HEK293 (cell line): ENCODE measurements around the gene HIKESHI.
A peak's percentile ranks its signal among the peaks of the same experiment; 100 is the strongest.

Experiments
- CTCF ChIA-PET: fragments of 350-600 bp; formaldehyde crosslinking; extraction: SDS; loops from one replicate; lab custom pipeline; 2021; ENCODE audit warnings: antibody characterized with exemption; lab: Yijun Ruan, JAX
- POLR2A ChIA-PET: fragments of 300-600 bp; formaldehyde crosslinking; extraction: SDS; loops from one replicate; lab custom pipeline; 2020; ENCODE audit warnings: antibody characterized with exemption, inconsistent platforms; lab: Yijun Ruan, JAX
- H3K27ac ChIP-seq: fragments of 200-500 bp; sonication (Bioruptor generic); 2 replicates; pipeline ENCODE4 v1.5.1; 2014; ENCODE audit warnings: low read depth, low read length, control low read depth, inconsistent platforms; ENCODE audit errors: extremely low read depth
- H3K36me3 ChIP-seq, 2 experiments: fragments of 200-500 bp in 1 of 2; sonication (Bioruptor generic) in 1 of 2; 1 replicate in 1 of 2; 2 replicates in 1 of 2; pipeline ENCODE4 v1.5.1; 2014 to 2017; ENCODE audit warnings: inconsistent platforms in 2 of 2, low read length in 2 of 2; ENCODE audit not compliant: control insufficient read depth in 2 of 2, insufficient read depth in 1 of 2
- H3K4me1 ChIP-seq: fragments of 200-500 bp; sonication (Bioruptor generic); 2 replicates; pipeline ENCODE4 v1.5.1; 2014; ENCODE audit warnings: mild to moderate bottlenecking, low read length, inconsistent platforms; ENCODE audit not compliant: control insufficient read depth, insufficient read depth
- H3K4me3 ChIP-seq: 2 replicates; pipeline ENCODE4 v1.5.1; 2011; ENCODE audit warnings: low read depth, mild to moderate bottlenecking, control low read depth, low read length, moderate library complexity
- H3K9me3 ChIP-seq: fragments of 200-500 bp; sonication (Bioruptor generic); 2 replicates; pipeline ENCODE4 v1.5.1; 2014; ENCODE audit warnings: low read depth, low read length, inconsistent platforms; ENCODE audit not compliant: control insufficient read depth, insufficient read depth
- KLF9 ChIP-seq: fragments of 450-650 bp; formaldehyde crosslinking; IDR thresholded peaks from 2 replicates; pipeline ENCODE4 v1.5.1; 2016; ENCODE audit warnings: missing biosample characterization, missing genetic modification characterization, low read depth
- PRDM10 ChIP-seq: fragments of 450-650 bp; formaldehyde crosslinking; IDR thresholded peaks from 2 replicates; pipeline ENCODE4 v1.5.1; 2016; ENCODE audit warnings: missing biosample characterization, missing genetic modification characterization
- SETDB1 ChIP-seq: IDR thresholded peaks from one replicate; pipeline ENCODE4 v1.6.1; 2017; ENCODE audit warnings: mild to moderate bottlenecking, low read length, moderate library complexity, mixed read lengths; ENCODE audit not compliant: insufficient read length
- TRIM28 ChIP-seq: IDR thresholded peaks from 2 replicates; pipeline ENCODE4 v1.6.1; 2011; ENCODE audit warnings: low read length, control low read depth, borderline replicate concordance
- ZBTB26 ChIP-seq: fragments of 450-650 bp; formaldehyde crosslinking; optimal IDR thresholded peaks from 2 replicates; pipeline ENCODE3; 2016; ENCODE audit warnings: missing biosample characterization, mild to moderate bottlenecking, missing genetic modification characterization
- ZBTB7A ChIP-seq: fragments of 450-650 bp; formaldehyde crosslinking; IDR thresholded peaks from 2 replicates; pipeline ENCODE4 v1.5.1; 2016; ENCODE audit warnings: low read depth, missing biosample characterization, missing genetic modification characterization
- ZFP69B ChIP-seq: fragments of 450-650 bp; formaldehyde crosslinking; IDR thresholded peaks from 2 replicates; pipeline ENCODE4 v1.5.1; 2016; ENCODE audit warnings: missing biosample characterization, missing genetic modification characterization
- ZIC2 ChIP-seq: fragments of 450-650 bp; formaldehyde crosslinking; IDR thresholded peaks from 2 replicates; pipeline ENCODE4 v1.5.1; 2016; ENCODE audit warnings: missing biosample characterization, missing genetic modification characterization
- ZNF2 ChIP-seq: fragments of 450-650 bp; formaldehyde crosslinking; IDR thresholded peaks from 2 replicates; pipeline ENCODE4 v1.5.1; 2016; ENCODE audit warnings: missing biosample characterization, missing genetic modification characterization
- ZNF221 ChIP-seq: fragments of 450-650 bp; formaldehyde crosslinking; IDR thresholded peaks from 2 replicates; pipeline ENCODE4 v1.5.1; 2017; ENCODE audit warnings: missing biosample characterization, missing genetic modification characterization, borderline replicate concordance
- ZNF48 ChIP-seq: fragments of 450-650 bp; formaldehyde crosslinking; IDR thresholded peaks from 2 replicates; pipeline ENCODE4 v1.5.1; 2016; ENCODE audit warnings: missing biosample characterization, missing genetic modification characterization
- ZNF530 ChIP-seq: fragments of 450-650 bp; formaldehyde crosslinking; IDR thresholded peaks from 2 replicates; pipeline ENCODE4 v1.5.1; 2016; ENCODE audit warnings: low read depth, missing biosample characterization, missing genetic modification characterization
- ZNF560 ChIP-seq: fragments of 450-650 bp; formaldehyde crosslinking; IDR thresholded peaks from 2 replicates; pipeline ENCODE4 v1.5.1; 2017; ENCODE audit warnings: missing biosample characterization, missing genetic modification characterization, borderline replicate concordance
- ZNF654 ChIP-seq: fragments of 450-650 bp; formaldehyde crosslinking; IDR thresholded peaks from 2 replicates; pipeline ENCODE4 v1.5.1; 2016; ENCODE audit warnings: low read depth, missing biosample characterization, missing genetic modification characterization
- ZNF747 ChIP-seq: fragments of 450-650 bp; formaldehyde crosslinking; IDR thresholded peaks from 2 replicates; pipeline ENCODE4 v1.5.1; 2016; ENCODE audit warnings: missing biosample characterization, missing genetic modification characterization
- ZNF777 ChIP-seq: fragments of 450-650 bp; formaldehyde crosslinking; IDR thresholded peaks from 2 replicates; pipeline ENCODE4 v1.5.1; 2017; ENCODE audit warnings: missing biosample characterization, missing genetic modification characterization, borderline replicate concordance
- ZSCAN5A ChIP-seq: fragments of 450-650 bp; formaldehyde crosslinking; IDR thresholded peaks from 2 replicates; pipeline ENCODE4 v1.5.1; 2016; ENCODE audit warnings: missing biosample characterization, missing genetic modification characterization

HIKESHI gene

GRCh38 chr11:86358720-86359119, 56.7 kb downstream of the HIKESHI start (continued):
- no peak for TF ChIP-seq TRIM28

- Histone ChIP-seq H3K9me3 (no peaks in the 10 kb centered on the region), H3K4me1 (no peaks in the 10 kb centered on the region), H3K36me3 (no peaks in the 10 kb centered on the region), H3K27ac (no peak overlapping the region), H3K4me3 (no peak overlapping the region)
- POLR2A ChIA-PET = no interaction called here
- TF ChIP-seq KLF9 (tag by site-specific recombination) (no peak), ZFP69B (tag by site-specific recombination) (no peak), ZNF654 (tag by site-specific recombination) (peak; percentile 48), ZBTB26 (tag by site-specific recombination) (no peak)
- CTCF ChIA-PET = interaction anchor here (0.5 to 2.3 kb wide), 34 partner anchors 8 to 561 kb away, joined by 3 to 14 read pairs (median 4); no protein-coding TSS in a partner anchor
Observed at GRCh38 chr11:86360775-86361395, 58.8 kb downstream of the HIKESHI start.

- no peak overlapping the region for H3K4me3 ChIP-seq
- ChIA-PET CTCF (interaction anchor here (0.5 to 1.5 kb wide), 7 partner anchors 10 to 335 kb away, joined by 3 to 6 read pairs (median 3); no protein-coding TSS in a partner anchor), POLR2A (no interaction called here)
- H3K9me3 ChIP-seq = no peaks in the 10 kb centered on the region
- H3K36me3 ChIP-seq = no peaks in the 10 kb centered on the region
- H3K4me1 ChIP-seq = no peaks in the 10 kb centered on the region
- peak; percentile 20 for TF ChIP-seq SETDB1
- no peak for TF ChIP-seq ZNF747 (tag by site-specific recombination)
- no peak for TF ChIP-seq ZNF221 (tag by site-specific recombination)
- no peak overlapping the region for H3K27ac ChIP-seq
Observed at GRCh38 chr11:86363424-86363823, 61.4 kb downstream of the HIKESHI start.

- POLR2A ChIA-PET = no interaction called here
- TF ChIP-seq ZNF2 (tag by site-specific recombination) (no peak), ZNF560 (tag by site-specific recombination) (no peak), PRDM10 (no peak), ZIC2 (tag by site-specific recombination) (no peak), ZBTB7A (no peak), ZNF221 (tag by site-specific recombination) (no peak), ZNF777 (tag by site-specific recombination) (no peak), ZNF530 (tag by site-specific recombination) (no peak), SETDB1 (no peak), ZFP69B (tag by site-specific recombination) (no peak), ZSCAN5A (tag by site-specific recombination) (no peak), ZNF48 (tag by site-specific recombination) (no peak)
- TF ChIP-seq, all 188 proteins: peak for 0
- H3K27ac ChIP-seq = no peak overlapping the region
- CTCF ChIA-PET = no interaction called here
- no peaks in the 10 kb centered on the region for H3K9me3 ChIP-seq
- no peak overlapping the region for H3K4me3 ChIP-seq
- H3K36me3 ChIP-seq = no peaks in the 10 kb centered on the region
- H3K4me1 ChIP-seq = no peaks in the 10 kb centered on the region
Observed at GRCh38 chr11:86365546-86365945, 63.5 kb downstream of the HIKESHI start.
